ENCODE measurements around the gene PPEF2.
"Not testable (repeated sequence)": the region's sequence is repeated elsewhere in the genome, so short reads cannot be mapped to it uniquely, and the experiment has no call there.

PPEF2 gene

DNA sequence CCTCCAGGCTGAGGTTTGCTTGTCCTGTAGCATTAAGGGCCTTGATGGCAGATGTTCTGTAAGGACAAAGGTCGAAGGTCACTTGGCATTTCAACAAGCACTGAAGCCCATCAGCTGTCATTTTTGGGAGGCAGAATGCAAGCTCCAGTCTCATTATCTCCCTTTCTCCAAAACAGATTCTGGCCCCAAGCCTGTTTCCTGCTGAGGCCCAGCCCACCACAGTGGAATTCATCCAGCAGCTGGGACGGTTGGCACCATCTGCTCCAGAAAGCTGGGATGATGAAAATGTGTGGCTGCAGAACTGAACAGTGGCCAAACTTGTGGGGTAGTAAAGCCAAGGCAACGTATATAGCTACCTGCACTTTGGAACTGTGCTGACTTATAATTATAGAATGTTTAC lies 17.7 kb upstream of the PPEF2 start:
- H3K4me3 ChIP-seq (replicated peaks in 1 of 2; ENCODE audit: low read depth in 2 of 2, low read length in 2 of 2), result no peak overlapping the region
- TF ChIP-seq, protein P1, sequence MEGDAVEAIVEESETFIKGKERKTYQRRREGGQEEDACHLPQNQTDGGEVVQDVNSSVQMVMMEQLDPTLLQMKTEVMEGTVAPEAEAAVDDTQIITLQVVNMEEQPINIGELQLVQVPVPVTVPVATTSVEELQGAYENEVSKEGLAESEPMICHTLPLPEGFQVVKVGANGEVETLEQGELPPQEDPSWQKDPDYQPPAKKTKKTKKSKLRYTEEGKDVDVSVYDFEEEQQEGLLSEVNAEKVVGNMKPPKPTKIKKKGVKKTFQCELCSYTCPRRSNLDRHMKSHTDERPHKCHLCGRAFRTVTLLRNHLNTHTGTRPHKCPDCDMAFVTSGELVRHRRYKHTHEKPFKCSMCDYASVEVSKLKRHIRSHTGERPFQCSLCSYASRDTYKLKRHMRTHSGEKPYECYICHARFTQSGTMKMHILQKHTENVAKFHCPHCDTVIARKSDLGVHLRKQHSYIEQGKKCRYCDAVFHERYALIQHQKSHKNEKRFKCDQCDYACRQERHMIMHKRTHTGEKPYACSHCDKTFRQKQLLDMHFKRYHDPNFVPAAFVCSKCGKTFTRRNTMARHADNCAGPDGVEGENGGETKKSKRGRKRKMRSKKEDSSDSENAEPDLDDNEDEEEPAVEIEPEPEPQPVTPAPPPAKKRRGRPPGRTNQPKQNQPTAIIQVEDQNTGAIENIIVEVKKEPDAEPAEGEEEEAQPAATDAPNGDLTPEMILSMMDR (IDR thresholded peaks at IDR 0.05; ENCODE audit: low read depth, low read length), result no peak
- DNase-seq (ENCODE audit: low read depth in 2 of 2), result peak; percentile 27 to 85

DNA sequence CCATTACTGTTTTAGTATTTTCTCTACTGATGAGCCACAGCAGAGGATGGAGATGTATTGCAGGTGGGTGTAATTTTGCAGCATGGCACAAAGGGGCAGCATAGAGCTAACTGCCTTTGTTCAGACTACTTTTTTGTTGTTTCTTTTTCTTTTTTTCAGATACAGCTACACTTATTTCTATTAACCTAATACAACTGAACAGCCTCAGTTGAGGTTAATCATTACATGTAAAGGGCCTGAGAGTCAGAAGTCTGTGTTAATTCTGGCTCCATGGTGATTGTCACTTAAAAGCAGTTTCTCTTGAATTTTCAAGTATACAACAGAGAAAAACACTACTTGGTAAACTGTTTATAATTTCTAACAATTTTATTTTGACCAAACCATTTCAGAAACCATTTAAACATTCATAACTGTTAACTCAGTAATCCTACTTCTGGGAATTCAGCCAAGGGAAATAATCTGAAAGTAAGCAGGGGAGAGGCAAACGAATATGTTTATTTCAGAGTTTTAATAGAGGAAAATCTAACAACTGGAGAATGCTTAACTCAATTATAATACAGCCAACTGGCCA lies 13.9 kb upstream of the PPEF2 start:
- TF ChIP-seq, protein P1 (IDR thresholded peaks at IDR 0.05; ENCODE audit: low read depth, low read length), result peak; percentile 93
- H3K4me3 ChIP-seq (replicated peaks in 1 of 2; ENCODE audit: low read depth in 2 of 2, low read length in 2 of 2), result no peak overlapping the region
- peak; percentile 63 to 67 for DNase-seq (ENCODE audit: low read depth in 2 of 2)

DNA sequence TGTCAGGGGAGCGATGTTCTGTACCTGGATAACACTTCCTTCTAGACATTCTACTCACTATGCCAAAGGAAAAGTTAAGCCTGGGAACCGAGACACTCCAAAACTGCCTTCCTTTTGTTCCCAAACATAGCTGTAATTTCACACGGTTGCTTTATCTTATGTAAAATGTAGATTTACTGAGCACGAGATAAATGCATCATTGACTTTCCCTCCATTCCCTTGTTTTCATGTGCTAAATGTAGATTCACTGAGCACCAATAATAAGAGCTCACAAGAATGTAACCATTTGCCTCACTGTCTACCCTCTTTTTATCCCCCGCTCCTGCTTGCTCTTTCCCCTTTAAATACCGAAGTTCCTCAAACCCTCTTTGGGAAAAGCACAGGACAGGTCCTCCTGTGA lies 10.7 kb upstream of the PPEF2 start:
- DNase-seq (ENCODE audit: low read depth in 2 of 2), result no peak
- no peak overlapping the region for H3K4me3 ChIP-seq (replicated peaks in 1 of 2; ENCODE audit: low read depth in 2 of 2, low read length in 2 of 2)
- TF ChIP-seq, protein P1 (IDR thresholded peaks at IDR 0.05; ENCODE audit: low read depth, low read length), result no peak

DNA sequence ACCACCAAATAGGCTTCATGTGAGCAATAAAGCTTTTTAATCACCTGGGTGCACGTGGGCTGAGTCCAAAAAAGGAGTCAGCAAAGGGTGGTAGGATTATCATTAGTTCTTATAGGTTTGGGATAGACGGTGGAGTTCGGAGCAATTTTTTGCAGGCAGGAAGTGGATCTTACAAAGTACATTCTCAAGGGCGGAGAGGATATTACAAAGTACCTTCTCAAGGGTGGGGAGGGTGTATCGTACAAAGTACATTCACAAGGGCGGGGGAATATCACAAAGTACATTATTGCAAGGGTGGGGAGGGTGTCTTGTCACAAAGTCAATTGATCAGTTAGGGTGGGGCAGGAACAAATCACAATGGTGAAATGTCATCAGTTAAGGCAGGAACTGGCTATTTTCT lies 8.6 kb upstream of the PPEF2 start:
- not testable (repeated sequence) for H3K4me3 ChIP-seq (replicated peaks in 1 of 2; ENCODE audit: low read depth in 2 of 2, low read length in 2 of 2); DNase-seq (ENCODE audit: low read depth in 2 of 2)

DNA sequence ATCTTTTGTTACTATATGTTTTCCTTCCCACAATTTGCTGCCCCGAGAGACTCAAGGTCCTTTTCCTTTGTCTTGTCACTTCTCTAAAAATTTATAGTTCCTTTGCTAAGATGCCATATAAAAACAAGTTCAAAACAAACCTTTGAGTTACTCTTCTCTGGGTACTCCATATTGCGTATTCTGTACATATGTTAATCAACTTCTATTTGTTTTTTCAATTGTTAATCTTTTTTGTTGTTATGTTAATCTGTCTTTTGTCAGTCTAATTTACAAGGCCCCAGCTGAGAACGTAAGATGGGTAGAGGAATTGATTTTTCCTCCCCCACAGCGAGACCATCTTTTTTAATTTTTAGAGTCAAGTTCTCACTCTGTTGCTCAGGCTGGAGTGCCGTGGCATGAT lies 7.2 kb upstream of the PPEF2 start:
- TF ChIP-seq, protein P1 (IDR thresholded peaks at IDR 0.05; ENCODE audit: low read depth, low read length), result no peak
- no peak overlapping the region for H3K4me3 ChIP-seq (replicated peaks in 1 of 2; ENCODE audit: low read depth in 2 of 2, low read length in 2 of 2)
- no peak for DNase-seq (ENCODE audit: low read depth in 2 of 2)

DNA sequence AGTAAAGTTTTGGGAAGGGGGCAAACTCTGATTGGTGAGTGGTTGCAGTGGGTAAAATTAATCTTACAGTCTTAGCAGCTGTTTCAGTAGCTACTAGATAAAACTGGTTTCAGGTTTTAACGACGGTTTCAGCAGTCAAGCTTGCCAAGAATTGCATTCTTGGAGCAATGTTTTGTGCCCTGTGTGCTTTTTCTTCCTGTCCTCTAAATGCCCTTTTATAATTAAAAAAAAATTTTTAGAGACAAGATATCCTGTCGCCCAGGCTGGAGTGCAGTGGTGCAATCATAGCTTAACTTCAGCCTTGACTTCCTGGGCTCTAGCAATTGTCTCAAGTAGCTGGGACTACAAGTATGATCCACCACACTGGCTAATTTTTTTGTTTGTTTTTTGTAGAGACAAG lies 6.3 kb upstream of the PPEF2 start:
- TF ChIP-seq, protein P1 (IDR thresholded peaks at IDR 0.05; ENCODE audit: low read depth, low read length), result no peak
- peak; percentile 9 to 65 for DNase-seq (ENCODE audit: low read depth in 2 of 2)
- H3K4me3 ChIP-seq (replicated peaks in 1 of 2; ENCODE audit: low read depth in 2 of 2, low read length in 2 of 2), result no peak overlapping the region

DNA sequence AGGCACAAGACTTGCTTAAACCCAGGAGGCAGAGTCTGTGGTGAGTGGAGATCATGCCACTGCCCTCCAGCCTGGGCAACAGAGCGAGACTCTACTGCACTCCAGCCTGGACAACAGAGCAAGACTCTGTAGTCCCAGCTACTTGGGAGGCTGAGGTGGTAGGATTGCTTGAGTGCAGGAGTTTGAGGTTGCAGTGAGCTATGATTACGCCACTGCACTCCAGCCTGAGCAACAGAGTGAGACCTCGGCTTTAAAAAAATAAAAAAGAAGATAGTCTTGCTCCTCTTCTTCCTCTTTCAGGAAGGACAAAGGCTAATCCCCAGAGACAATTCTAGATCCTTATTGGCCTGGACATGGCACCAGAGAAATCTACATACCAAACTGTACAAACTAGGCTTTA lies 5.7 kb upstream of the PPEF2 start:
- DNase-seq (ENCODE audit: low read depth in 2 of 2), result no peak
- TF ChIP-seq, protein P1 (IDR thresholded peaks at IDR 0.05; ENCODE audit: low read depth, low read length), result no peak

More for the DNA sequence above, 5.7 kb upstream of the PPEF2 start:
- H3K4me3 ChIP-seq (replicated peaks in 1 of 2; ENCODE audit: low read depth in 2 of 2, low read length in 2 of 2), result no peak overlapping the region
